Activated CD4-positive, alpha-beta T cell treated with anti-CD3 and anti-CD28 coated beads, Interleukin-2, amount 50 U/mL, for 16 hours (primary cell): ENCODE data around the gene ACSS1.

Source experiments
- DNase-seq: peaks from one replicate; pipeline ENCODE4 v3.0.0-alpha.2; 2020

ACSS1 gene

GRCh38 chr20:24970030-24970553, 87.8 kb downstream of the ACSS1 start:
- DNase-seq: no peak

DNA sequence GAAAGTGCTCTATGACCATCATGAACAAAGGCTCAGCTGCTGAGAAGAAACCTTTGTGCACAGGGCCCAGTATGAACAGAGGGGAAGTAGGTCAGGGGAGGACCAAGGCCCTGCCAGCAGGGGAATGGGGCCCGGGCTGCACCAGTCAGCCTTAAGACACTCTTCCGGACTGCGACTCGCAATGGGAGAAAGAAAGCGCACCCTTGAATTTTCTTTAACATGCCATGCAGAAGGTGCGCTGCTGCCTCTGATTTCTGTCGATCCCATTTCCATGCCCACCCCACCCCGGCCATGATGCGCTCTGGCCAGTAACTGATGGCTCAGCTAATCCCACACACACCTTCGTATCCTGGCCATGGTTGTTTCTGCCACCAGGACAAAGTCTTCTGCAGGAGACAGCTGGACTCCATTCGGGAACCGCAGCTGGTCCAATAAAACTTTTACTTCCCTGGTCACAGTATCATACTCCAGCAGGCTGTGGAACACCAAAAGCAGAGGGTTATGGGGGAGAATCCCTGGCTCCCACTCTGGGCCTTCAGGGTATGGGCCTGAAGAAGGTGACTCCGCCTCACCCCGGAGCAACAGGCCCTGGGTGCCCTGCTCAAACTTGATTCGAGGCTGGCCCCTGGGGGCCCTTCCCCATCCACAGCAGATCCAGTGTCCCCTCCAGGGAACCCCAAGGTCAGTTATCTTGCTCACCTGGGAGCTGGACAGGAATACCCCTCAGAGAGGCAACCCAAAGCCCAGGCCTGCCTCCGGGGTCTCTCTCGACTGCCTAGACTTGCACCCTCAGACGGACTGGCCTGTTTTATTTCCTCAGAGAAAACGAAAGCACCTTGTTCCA, 88.5 kb downstream of the ACSS1 start:
- DNase-seq: no peak

DNA sequence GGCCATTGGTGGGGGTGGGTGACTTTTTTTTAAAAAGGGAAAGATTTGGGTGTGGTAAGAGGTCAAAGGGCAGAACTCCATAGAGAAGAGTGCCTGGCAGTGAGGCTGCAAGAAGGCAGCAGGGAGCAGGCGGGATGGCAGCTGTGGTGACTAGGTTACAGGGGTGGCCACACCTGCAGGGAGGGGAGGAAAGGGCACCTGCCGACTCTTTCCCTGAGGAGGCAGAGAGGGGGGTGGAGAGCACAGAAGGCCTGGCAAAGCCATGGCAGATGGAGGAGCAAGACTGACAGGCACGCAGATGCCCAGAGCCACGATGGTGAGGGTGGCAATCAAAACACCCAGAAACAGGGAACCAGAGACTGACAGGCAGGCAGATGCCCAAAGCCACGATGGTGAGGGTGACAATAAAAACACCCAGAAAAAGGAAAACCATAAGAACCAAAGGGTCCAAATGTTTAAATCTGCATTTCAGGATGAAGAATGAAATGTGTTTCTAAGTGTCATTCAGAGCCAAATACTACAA, 89.6 kb downstream of the ACSS1 start:
- no peak for DNase-seq

DNA sequence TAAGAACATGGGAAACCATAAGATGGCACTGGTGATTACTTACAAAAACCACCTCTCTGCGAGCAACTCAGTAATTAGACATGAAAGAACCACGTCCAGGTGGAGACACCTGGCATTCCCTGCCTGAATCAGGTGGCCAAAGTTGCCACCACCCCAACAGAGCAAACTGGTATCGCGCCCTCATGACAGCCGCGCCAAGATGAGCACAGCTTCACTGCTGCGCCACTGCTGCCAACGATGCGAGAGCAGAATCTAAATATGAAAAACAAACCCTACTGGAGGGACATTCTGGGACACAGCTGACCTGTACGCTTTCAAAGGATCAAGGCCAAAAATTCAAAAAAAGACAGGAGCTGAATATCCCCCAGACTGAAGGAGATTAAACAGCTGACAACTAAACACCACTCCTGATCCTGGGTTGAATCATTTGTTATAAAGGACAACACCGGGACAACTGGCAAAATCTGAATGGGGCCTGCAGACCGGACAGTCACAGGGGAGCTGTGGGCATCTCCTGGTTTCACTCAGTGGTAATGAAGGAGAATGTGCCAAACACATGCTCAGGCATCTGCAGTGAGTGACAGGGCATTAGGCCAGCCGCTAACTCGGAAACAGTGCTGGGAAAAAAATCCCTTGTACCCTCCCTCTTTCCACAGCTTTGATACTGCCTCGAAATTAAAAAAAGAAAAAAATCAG, 91.5 kb downstream of the ACSS1 start:
- DNase-seq: no peak

DNA sequence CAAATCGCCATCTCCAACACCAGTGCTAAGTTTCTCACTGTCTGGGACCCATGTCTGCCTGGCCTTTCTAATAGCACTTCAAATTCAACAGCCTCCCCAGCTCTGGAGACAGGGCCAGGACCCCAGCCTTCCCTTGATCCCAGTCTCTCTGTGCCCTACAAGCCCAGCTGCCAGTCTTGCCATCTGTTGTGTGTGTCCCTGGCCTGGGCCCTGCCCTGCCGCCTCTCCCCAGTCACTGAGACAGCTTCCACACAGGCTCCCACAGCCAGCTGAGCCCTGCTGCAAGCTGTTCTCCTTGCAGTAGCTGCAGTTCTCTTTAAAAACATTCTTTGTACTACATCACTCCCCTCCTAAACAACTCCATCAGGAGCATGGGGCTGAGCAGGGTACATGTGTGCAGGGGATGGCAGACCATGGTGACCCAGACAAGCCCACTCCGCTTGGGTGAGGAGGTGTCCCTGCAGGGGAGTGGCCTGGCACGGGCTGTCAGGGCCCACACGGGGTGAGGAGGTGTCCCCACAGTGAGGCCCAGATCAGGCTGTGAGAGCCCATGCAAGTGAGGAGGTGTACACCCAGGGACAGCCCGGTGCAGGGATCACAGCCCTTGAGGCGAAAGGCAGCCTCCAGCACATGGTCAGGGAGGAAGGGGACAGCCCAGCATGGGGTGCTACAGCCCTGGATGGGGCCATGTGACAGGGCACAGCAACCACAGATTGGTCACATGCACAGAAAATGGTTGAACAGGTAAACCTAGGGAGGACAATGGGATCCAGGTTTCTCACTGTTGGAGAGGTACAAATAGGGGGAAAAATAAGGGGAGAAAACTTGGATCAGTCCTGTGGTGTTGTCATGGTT, 92.6 kb downstream of the ACSS1 start:
- DNase-seq: no peak

- no peak for DNase-seq
Observed at GRCh38 chr20:24964506-24964840, 93.5 kb downstream of the ACSS1 start.

DNA sequence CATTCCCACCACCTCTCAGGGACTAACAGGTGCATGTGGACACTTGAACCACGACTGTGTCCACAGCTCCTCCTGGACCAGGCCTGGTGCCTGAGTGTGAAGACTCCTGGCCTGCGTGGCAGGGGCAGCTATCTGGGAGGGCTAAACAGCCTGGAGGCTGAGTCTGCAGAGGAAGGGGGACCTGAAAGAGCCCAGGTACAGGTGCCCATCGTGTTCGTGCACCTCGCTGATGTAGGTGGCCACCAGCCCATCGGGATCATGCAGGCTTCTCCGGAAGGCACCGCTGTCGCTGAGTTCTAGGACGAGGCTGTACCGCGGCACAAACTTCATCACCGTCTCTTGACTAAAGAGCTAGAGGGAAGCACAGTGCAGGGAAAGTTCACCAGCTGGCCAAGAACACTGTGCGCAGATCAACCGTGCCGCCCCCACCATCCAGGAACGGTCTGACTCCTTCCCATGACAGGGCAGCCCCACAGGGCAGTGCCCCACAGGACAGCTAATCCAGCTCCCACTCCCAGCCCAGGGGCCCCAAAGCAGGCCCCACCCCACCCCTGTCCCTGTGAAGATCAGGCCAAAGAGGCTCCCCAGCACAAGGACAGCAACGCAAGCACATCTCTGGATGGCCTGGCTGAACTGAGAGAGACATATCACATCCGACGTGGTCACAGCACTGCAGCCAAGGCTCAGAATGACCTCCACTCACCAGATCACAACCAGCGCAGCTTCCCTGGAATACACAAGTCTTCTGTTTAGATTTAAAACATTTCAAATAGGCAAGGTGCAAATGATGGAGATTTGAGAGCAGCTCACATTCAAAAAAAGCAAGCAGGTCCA, 94.0 kb downstream of the ACSS1 start:
- DNase-seq: no peak

- no peak for DNase-seq
Observed at GRCh38 chr20:24962510-24962909, 95.4 kb downstream of the ACSS1 start.

DNA sequence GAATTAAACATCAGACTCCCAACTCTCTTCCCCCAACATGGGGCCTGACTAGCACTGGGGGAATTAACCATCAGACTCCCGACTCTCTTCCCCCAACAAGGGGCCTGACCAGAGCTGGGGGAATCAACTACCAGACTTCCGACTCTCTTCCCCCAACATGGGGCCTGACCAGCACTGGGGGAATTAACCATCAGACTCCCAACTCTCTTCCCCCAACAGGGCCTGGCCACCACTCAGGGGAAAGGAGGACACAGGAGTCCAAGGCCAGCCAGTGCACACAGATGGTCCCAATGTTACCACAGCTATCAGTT, 95.8 kb downstream of the ACSS1 start:
- DNase-seq: no peak

- DNase-seq: no peak
Observed at GRCh38 chr20:24961384-24962181, 96.4 kb downstream of the ACSS1 start.

GRCh38 chr20:24960861-24961260, 97.1 kb downstream of the ACSS1 start:
- DNase-seq: no peak

DNA sequence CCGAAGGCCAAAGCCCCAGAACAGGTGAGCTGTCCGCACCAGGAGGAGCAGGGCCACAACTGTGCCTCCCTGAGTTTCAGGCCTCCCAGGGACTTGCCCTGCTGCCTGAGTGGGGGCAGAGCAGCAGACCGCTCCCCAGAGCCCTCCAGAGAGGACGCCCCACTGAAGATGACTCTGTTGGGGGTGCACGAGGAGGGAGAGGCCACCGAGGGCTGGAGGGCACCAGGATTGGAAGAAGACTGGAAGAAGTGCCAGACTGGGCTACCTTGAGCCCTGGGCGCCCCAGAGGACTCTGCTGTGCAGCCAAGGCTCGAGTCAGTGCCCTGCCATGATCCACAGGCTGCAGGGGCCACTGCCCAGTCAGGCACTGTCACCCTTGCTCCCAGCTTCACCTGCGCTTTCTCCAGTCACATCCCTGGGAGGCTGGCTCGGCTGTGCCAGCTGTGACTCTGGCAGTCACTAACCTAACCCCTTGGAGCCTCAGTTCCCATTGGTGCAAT, 97.6 kb downstream of the ACSS1 start:
- no peak for DNase-seq

- DNase-seq: no peak
Observed at GRCh38 chr20:24959591-24960301, 98.2 kb downstream of the ACSS1 start.

- DNase-seq: no peak
Observed at GRCh38 chr20:24958506-24959385, 99.2 kb downstream of the ACSS1 start.

DNA sequence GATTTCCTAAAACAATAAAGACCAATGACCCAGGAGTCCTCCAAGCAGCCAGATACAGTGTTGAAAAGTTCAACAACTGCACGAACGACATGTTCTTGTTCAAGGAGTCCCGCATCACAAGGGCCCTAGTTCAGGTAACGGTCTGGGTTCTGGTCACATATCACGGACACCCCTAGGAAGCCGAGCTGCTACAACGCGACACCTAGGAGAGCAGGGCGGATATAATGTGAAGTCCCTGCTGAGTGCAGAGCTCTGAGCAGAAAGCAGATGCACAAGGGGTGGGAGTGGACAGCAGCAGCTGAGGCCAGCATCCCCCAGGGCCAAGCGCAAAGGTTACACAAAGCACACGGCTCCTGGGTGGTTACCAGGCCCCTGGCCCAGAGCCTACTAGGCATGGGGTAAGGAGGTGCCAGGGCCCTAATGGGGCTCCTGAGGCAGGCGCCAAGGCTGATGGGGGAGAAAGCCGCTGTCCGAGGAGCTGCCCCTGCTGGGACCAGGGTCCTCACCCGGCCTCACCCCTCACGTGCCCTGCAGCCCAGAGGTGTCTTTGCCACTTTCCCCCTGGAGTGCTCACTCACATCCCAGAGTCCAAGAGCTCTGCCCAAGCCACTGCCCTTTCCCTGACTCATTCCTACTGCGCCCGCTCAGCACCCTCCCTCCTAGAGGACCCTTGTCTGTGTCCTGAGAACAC, 100.5 kb downstream of the ACSS1 start:
- no peak for DNase-seq
